DND-41 (cell line): ENCODE data around the gene RBSN.

Source experiments
- ATAC-seq: fragments of 200-7000 bp; cut with Tn5 transposase; 3 replicates; pipeline ENCODE4 v1.9.1; 2021; ENCODE audit warnings: low read depth; ENCODE audit not compliant: insufficient read depth
- DNase-seq: peaks from one replicate; pipeline ENCODE4 v3.0.0-alpha.2; 2020
- H2AFZ ChIP-seq: 2 replicates; pipeline ENCODE4 v1.6.0; 2012; ENCODE audit warnings: low read depth, low read length
- H3K27ac ChIP-seq: 2 replicates; pipeline ENCODE4 v1.5.1; 2012; ENCODE audit warnings: low read length, inconsistent platforms
- H3K27me3 ChIP-seq: fragments of 200-600 bp; sonication (generic); 2 replicates; pipeline ENCODE4 v1.6.0; 2012; ENCODE audit warnings: low read length, mild to moderate bottlenecking, inconsistent platforms; ENCODE audit not compliant: insufficient read depth, poor library complexity
- H3K36me3 ChIP-seq: 2 replicates; pipeline ENCODE4 v1.5.1; 2012; ENCODE audit warnings: low read length, inconsistent platforms; ENCODE audit not compliant: insufficient read depth
- H3K4me1 ChIP-seq: 2 replicates; pipeline ENCODE4 v1.5.1; 2012; ENCODE audit warnings: mild to moderate bottlenecking, low read length; ENCODE audit not compliant: insufficient read depth
- H3K4me2 ChIP-seq: 2 replicates; pipeline ENCODE4 v1.6.0; 2012; ENCODE audit warnings: mild to moderate bottlenecking, moderate library complexity, low read length, inconsistent platforms; ENCODE audit not compliant: insufficient read depth
- H3K4me3 ChIP-seq, 2 experiments: fragments of 200-600 bp in 1 of 2; shearing (Covaris generic) in 1 of 2; 2 replicates each; pipeline ENCODE4 v1.5.1; 2012 to 2016; ENCODE audit warnings: inconsistent platforms in 2 of 2, low read length in 2 of 2, mild to moderate bottlenecking in 2 of 2, low read depth in 1 of 2, moderate library complexity in 1 of 2
- H3K79me2 ChIP-seq: 2 replicates; pipeline ENCODE4 v1.6.0; 2012; ENCODE audit warnings: low read length, inconsistent platforms; ENCODE audit not compliant: insufficient read depth
- H3K9ac ChIP-seq: 2 replicates; pipeline ENCODE4 v1.6.0; 2012; ENCODE audit warnings: low read depth, mild to moderate bottlenecking, inconsistent platforms, low read length, moderate library complexity
- H3K9me3 ChIP-seq: 2 replicates; pipeline ENCODE4 v1.5.1; 2012; ENCODE audit warnings: low read length, moderate library complexity, mild to moderate bottlenecking, inconsistent platforms; ENCODE audit not compliant: insufficient read depth, severe bottlenecking
- H4K20me1 ChIP-seq: 2 replicates; pipeline ENCODE4 v1.6.0; 2012; ENCODE audit warnings: low read length; ENCODE audit not compliant: insufficient read depth
- CTCF ChIP-seq: IDR thresholded peaks from 2 replicates; pipeline ENCODE4 v1.5.1; 2012; ENCODE audit warnings: borderline replicate concordance, low read length, moderate library complexity, mild to moderate bottlenecking; ENCODE audit not compliant: poor library complexity, severe bottlenecking; ENCODE audit errors: extremely low read depth
- EZH2 ChIP-seq: IDR thresholded peaks from 3 replicates; pipeline ENCODE4 v1.6.1; 2012; ENCODE audit warnings: borderline replicate concordance, low read depth, mild to moderate bottlenecking, moderate library complexity, low read length, inconsistent platforms; ENCODE audit not compliant: severe bottlenecking

RBSN gene

GRCh38 chr3:15116032-15116669 is 17.2 kb upstream of the RBSN start:
- Histone ChIP-seq H3K27me3 (no peaks in the 10 kb centered on the region), H4K20me1 (no peaks in the 10 kb centered on the region), H3K79me2 (no peaks in the 10 kb centered on the region), H3K4me1 (no peaks in the 10 kb centered on the region), H3K4me3 (no peak overlapping the region), H3K27ac (no peak overlapping the region), H3K9ac (no peak overlapping the region), H3K36me3 (no peaks in the 10 kb centered on the region), H2AFZ (no peak overlapping the region), H3K9me3 (no peaks in the 10 kb centered on the region), H3K4me2 (no peak overlapping the region)
- ATAC-seq, result no peak
- no peak for TF ChIP-seq EZH2
- TF ChIP-seq CTCF, result no peak
- DNase-seq, result no peak

- Histone ChIP-seq H4K20me1 (no peaks in the 10 kb centered on the region), H2AFZ (no peak overlapping the region), H3K9ac (no peak overlapping the region), H3K4me3 (no peak overlapping the region), H3K4me2 (no peak overlapping the region), H3K79me2 (no peaks in the 10 kb centered on the region), H3K9me3 (no peaks in the 10 kb centered on the region), H3K27ac (no peak overlapping the region), H3K4me1 (no peaks in the 10 kb centered on the region), H3K27me3 (no peaks in the 10 kb centered on the region), H3K36me3 (no peaks in the 10 kb centered on the region)
- no peak for DNase-seq
- ATAC-seq, result no peak
- TF ChIP-seq CTCF (no peak), EZH2 (no peak)
These were observed 15.8 kb upstream of the RBSN start for GRCh38 chr3:15114466-15115358.

GRCh38 chr3:15113884-15114283 is 14.9 kb upstream of the RBSN start:
- no peak overlapping the region for H3K27ac ChIP-seq
- ATAC-seq, result no peak

More at GRCh38 chr3:15113884-15114283, 14.9 kb upstream of the RBSN start:
- no peaks in the 10 kb centered on the region for H3K36me3 ChIP-seq
- H2AFZ ChIP-seq, result no peak overlapping the region
- no peaks in the 10 kb centered on the region for H3K4me1 ChIP-seq
- H3K27me3 ChIP-seq, result no peaks in the 10 kb centered on the region
- no peak overlapping the region for H3K9ac ChIP-seq
- no peak for TF ChIP-seq EZH2
- no peak for TF ChIP-seq CTCF
- no peaks in the 10 kb centered on the region for H4K20me1 ChIP-seq
- no peak for DNase-seq
- H3K79me2 ChIP-seq, result no peaks in the 10 kb centered on the region
- H3K4me2 ChIP-seq, result no peak overlapping the region
- H3K9me3 ChIP-seq, result no peaks in the 10 kb centered on the region
- H3K4me3 ChIP-seq, result no peak overlapping the region
